Measurements from ENCODE around the gene RANBP9. TPM values are rescaled to one million over a fixed set of nuclear protein-coding genes. Genes with fewer than 3 reads are reported as not detected.
A peak's percentile ranks its signal among the peaks of the same experiment; 100 is the strongest.

Gene RANBP9
- total and polyA plus RNA-seq, 2 of the 13 experiments (the other 11 are each of a cell fraction or from before 2014, with no cell fraction given), result 26.6 to 30.6 TPM

DNA sequence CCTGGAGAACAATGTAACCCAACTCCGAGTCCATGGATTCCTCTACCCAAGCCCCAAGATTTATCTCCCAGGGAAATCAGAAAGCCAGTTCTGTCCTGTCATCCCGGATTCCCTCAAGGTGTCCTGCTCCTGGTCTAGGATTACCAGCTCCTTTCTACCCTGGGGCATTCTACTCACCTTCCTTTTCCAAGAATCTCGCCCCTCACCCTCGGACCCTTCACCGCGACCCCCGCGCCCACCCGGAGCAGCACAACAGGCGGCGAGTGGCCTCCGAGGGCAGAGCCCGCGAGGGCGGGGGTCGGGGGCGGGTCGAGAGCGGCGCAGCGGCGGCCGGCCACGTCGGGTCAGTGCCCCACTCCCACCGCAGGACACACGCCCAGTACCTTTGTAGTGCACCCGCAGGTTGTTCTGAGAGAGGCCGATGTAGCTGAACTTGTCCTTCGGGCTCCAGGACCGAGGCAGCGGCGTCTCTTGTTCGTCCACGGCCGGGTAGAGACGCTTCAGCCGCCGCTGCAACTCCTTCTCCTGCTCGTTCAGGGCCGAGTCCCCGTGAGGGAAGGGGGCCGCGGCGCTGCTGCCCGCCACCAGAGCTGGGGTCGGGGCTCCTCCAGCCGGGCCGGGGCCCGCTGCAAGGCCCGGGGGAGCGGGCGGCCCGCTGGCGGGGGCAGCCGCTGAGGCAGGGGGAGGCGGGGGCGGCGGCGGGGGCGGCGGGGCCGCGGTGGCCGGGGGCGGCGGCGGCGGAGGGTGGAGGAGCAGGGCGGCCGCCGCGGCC, 897 bp downstream of the RANBP9 start (continued):
- TF ChIP-seq, protein P1, sequence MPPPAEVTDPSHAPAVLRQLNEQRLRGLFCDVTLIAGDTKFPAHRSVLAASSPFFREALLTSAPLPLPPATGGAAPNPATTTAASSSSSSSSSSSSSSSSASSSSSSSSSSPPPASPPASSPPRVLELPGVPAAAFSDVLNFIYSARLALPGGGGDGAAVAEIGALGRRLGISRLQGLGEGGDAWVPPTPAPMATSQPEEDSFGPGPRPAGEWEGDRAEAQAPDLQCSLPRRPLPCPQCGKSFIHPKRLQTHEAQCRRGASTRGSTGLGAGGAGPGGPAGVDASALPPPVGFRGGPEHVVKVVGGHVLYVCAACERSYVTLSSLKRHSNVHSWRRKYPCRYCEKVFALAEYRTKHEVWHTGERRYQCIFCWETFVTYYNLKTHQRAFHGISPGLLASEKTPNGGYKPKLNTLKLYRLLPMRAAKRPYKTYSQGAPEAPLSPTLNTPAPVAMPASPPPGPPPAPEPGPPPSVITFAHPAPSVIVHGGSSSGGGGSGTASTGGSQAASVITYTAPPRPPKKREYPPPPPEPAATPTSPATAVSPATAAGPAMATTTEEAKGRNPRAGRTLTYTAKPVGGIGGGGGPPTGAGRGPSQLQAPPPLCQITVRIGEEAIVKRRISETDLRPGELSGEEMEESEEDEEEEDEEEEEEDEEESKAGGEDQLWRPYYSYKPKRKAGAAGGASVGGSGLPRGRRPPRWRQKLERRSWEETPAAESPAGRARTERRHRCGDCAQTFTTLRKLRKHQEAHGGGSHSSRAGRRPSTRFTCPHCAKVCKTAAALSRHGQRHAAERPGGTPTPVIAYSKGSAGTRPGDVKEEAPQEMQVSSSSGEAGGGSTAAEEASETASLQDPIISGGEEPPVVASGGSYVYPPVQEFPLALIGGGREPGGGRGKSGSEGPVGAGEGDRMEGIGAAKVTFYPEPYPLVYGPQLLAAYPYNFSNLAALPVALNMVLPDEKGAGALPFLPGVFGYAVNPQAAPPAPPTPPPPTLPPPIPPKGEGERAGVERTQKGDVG (CRISPR knock-in tag; IDR thresholded peaks at IDR 0.05; ENCODE audit: borderline replicate concordance), result no peak
- no peak for TF ChIP-seq ATF7-NPFF (CRISPR knock-in tag; IDR thresholded peaks at IDR 0.05; ENCODE audit: low read depth)
- TF ChIP-seq ZNF569 (CRISPR knock-in tag; IDR thresholded peaks at IDR 0.05; ENCODE audit: borderline replicate concordance), result no peak
- no peak for TF ChIP-seq ATF6 (CRISPR knock-in tag; conservative IDR thresholded peaks at IDR 0.05)
- TF ChIP-seq MXI1 (IDR thresholded peaks at IDR 0.05; ENCODE audit: borderline replicate concordance, low read depth, low read length), result peak; percentile 56; the same call in 1 of the 3 replicates
- TF ChIP-seq HOXA3 (CRISPR knock-in tag; IDR thresholded peaks at IDR 0.05), result peak; percentile 45; the same call in 1 of the 2 replicates
- TF ChIP-seq, protein P2, sequence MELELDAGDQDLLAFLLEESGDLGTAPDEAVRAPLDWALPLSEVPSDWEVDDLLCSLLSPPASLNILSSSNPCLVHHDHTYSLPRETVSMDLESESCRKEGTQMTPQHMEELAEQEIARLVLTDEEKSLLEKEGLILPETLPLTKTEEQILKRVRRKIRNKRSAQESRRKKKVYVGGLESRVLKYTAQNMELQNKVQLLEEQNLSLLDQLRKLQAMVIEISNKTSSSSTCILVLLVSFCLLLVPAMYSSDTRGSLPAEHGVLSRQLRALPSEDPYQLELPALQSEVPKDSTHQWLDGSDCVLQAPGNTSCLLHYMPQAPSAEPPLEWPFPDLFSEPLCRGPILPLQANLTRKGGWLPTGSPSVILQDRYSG (CRISPR knock-in tag; IDR thresholded peaks at IDR 0.05), result peak; percentile 7; the same call in 1 of the 2 replicates
- 0 out of 2 replicates have a peak, but pooled peaks have one; percentile 49 for TF ChIP-seq YEATS4 (CRISPR knock-in tag; IDR thresholded peaks at IDR 0.05; ENCODE audit: borderline replicate concordance)
- TF ChIP-seq, protein P3, sequence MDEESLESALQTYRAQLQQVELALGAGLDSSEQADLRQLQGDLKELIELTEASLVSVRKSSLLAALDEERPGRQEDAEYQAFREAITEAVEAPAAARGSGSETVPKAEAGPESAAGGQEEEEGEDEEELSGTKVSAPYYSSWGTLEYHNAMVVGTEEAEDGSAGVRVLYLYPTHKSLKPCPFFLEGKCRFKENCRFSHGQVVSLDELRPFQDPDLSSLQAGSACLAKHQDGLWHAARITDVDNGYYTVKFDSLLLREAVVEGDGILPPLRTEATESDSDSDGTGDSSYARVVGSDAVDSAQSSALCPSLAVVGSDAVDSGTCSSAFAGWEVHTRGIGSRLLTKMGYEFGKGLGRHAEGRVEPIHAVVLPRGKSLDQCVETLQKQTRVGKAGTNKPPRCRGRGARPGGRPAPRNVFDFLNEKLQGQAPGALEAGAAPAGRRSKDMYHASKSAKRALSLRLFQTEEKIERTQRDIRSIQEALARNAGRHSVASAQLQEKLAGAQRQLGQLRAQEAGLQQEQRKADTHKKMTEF (CRISPR knock-in tag; IDR thresholded peaks at IDR 0.05), result no peak; the same call in 1 of the 2 replicates
- no peak for TF ChIP-seq ZNF788 (CRISPR knock-in tag; IDR thresholded peaks at IDR 0.05; ENCODE audit: borderline replicate concordance)
- no peak for TF ChIP-seq ZNF646 (CRISPR knock-in tag; IDR thresholded peaks at IDR 0.05)
